Stimulated activated CD8-positive, alpha-beta memory T cell treated with anti-CD3 and anti-CD28 coated beads, Interleukin-15, amount 100 ng/mL, for 48 hours (primary cell): ENCODE measurements around the gene SSX3.
"Not testable (repeated sequence)": the region's sequence is repeated elsewhere in the genome, so short reads cannot be mapped to it uniquely, and the experiment has no call there.

Source experiments
- DNase-seq, 2 donors: peaks; one replicate each; pipeline ENCODE4 v3.0.0-alpha.2; 2020; ENCODE audit warnings: low read depth in 2 of 2

SSX3 gene, protein sequence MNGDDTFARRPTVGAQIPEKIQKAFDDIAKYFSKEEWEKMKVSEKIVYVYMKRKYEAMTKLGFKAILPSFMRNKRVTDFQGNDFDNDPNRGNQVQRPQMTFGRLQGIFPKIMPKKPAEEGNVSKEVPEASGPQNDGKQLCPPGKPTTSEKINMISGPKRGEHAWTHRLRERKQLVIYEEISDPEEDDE

DNA sequence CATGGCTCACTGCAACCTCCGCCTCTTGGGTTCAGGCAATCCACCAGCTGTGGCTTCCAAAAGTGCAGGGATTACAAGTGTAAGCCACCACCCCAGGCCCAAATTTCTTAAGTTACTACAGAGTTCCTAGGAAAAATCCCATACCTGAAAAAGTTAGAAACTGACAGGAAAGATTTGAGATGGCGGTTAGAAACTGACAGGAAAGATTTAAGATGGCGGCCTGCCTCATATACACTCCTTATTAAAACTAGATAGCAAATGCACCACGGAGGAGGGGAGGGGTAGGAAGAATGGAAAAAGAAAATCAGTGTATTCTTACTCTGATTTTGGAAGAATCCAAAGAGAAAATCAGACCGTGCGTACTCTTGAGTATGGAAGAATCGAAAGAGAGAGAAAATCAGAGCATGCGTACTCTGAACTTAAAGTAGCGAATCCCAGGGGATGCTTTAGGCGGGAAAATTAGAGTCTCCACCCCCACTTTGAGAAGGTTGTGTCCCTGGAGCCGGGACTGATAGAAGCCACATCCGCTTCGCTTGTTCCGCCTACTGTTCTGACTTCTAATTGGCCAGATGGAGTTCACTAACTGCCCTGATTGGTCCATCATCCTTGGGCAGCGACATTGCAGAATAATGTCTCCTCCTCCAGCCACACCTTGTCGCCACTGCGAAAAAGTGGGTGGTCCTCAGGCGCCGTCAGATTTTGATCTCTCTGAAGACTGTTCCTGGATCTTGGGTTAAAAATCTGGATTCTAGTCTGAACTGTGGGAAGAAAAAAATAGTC is at the start of gene SSX3:
SSX3 (minus strand) TSS at position 389 of the 780 bp plus-strand sequence. CDS start 1,454 bp downstream, outside the sequence.
- DNase-seq = not testable (repeated sequence)

DNA sequence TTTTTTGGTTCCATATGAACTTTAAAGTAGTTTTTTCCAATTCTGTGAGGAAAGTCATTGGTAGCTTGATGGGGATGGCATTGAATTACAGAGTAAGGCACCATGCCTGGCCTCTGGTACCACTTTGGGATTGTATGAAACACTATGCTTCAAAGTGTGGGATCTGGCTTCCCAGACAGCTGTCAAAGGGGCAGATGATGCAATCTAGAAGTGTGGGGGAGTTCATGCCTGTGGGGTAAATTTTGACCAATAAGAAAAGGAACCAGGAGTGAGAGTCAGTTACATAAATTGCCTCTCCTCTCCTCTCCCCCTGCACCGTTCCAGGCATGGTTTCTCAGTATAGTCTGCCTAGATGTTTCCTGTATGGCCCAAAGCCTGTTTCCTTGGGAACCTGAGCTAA is 41.3 kb upstream of the SSX3 start:
- not testable (repeated sequence) for DNase-seq

DNA sequence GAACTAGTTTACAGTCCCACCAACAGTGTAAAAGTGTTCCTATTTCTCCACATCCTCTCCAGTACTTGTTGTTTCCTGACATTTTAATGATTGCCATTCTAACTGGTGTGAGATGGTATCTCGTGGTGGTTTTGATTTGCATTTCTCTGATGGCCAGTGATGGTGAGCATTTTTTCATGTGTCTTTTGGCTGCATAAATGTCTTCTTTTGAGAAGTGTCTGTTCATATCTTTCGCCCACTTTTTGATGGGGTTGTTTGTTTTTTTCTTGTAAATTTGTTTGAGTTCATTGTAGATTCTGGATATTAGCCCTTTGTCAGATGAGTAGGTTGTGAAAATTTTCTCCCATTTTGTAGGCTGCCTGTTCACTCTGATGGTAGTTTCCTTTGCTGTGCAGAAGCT is 40.4 kb upstream of the SSX3 start:
- DNase-seq = not testable (repeated sequence)

DNA sequence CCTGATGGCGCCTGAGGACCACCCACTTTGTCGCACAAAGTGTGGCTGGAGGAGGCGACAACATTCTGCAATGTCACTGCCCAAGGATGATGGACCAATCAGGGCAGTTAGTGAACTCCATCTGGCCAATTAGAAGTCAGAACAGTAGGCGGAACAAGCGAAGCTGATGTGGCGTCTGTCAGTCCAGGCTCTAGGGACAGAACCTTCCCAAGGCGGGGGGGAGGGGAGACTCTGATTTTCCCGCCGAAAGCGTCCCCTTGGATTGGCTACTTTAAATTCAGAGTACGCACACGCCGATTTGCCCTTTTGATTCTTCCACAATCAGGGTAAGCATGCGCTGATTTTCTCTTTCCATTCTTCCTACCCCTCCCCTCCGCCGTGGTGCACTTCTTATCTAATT is 26.7 kb upstream of the SSX3 start, which contains the start of gene SSX4:
SSX4 (plus strand) TSS at position 301 of the 400 bp plus-strand sequence. CDS start 515 bp downstream, outside the sequence.
- DNase-seq = not testable (repeated sequence)

DNA sequence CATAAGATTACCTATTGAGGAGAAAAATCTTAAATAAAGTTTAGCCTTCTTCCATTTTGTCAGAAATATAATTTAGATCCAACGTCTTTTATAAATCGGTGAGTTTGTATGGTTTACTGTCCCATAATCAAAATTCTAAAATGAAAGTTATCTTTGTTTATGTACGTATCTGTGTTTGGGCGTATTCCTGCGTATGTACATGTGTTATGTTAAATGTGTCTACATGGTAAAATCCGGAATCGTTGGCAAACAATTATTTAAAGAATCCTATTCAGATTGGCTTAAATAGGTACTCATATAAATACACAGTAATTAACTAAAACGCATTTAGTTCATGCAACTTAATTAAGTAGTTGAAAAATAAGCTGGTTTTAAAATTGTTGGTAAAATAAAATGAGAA is 13.9 kb upstream of the SSX3 start:
- DNase-seq = not testable (repeated sequence)

DNA sequence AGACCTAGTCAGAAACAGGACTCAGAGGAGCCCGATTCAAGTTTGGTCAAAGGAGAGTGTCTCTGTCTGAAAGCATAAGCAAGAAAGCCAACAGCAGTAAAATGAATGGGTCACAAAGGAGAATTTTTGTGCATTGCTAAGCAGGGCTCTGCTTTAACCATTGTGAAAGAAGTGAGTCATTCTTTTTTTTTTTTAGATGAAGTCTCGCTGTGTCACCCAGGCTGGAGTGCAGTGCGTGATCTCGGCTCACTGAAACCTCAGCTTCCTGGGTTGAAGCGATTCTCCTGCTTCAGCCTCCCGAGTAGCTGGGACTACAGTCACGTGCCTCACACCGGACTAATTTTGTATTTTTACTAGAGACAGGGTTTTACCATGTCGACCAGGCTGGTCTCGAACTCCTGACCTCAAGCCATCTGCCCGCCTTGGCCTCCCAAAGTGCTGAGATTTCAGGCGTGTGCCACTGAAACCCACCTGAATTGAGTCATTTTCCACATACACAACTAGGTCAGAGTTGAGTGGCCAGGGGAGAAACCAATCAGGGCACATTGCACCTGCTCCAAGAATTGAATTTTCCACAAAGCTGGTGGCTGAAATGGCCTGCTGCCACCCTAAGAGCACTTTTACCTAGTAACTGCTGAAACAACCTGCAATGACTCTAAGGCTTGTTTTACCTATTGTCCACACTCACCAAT is 11.4 kb upstream of the SSX3 start:
- DNase-seq = not testable (repeated sequence)

DNA sequence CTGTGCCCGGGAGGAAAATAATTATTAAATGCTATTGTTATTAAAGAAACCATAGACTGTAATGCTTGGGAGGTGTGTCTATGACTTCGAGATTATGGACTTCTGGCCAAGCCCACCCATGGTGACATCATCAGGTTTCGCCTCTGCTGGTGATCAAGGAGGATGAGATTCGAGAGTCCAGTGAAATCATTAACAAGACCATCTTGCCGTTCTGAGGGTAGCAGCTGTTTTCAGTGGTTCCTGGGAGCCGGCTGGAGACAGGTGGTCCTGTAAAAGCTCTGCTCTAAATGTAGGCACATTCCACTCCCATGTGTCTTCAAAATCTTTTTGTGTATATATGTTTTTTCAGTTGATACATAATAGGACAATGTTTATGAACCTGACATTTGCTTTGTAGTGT is 2.8 kb upstream of the SSX3 start:
- DNase-seq = not testable (repeated sequence)

DNA sequence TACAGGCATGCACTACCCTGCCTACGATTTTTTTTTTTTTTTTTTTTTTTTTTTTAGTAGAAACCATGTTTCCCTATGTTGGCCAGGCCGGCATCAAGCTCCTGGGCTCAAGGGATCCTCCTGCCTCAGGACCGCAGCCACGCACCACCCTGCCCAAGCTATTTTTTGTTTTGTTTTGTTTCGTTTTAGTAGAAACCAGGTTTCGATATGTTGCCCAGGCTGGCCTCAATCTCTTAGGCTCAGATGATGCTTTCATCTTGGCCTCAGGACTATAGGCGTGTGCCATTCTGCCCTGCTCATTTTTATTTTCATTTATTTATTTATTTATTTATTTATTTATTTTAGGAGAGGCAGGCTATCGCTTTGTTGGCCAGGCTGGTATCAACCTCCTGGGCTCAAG is 1.2 kb upstream of the SSX3 start:
- DNase-seq = no peak

DNA sequence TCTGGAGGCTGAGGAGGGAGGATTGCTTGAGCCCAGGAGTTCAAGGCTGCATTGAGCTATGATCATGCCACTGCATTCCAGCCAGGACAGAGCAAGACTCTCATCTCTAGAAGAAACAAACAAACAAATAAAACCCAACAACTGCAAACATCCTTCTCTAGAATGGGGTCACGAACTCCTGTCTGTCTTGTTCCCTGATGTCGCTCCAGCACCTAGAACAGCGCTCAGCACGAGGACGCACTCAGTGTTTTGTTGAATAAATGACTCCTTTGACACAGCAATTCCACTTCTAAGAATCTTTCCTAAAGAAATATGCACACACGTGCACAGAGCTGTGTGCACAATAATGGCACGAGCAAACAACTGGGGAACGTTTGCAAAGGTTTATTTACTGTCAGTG is 10.4 kb downstream of the SSX3 start:
- not testable (repeated sequence) for DNase-seq

DNA sequence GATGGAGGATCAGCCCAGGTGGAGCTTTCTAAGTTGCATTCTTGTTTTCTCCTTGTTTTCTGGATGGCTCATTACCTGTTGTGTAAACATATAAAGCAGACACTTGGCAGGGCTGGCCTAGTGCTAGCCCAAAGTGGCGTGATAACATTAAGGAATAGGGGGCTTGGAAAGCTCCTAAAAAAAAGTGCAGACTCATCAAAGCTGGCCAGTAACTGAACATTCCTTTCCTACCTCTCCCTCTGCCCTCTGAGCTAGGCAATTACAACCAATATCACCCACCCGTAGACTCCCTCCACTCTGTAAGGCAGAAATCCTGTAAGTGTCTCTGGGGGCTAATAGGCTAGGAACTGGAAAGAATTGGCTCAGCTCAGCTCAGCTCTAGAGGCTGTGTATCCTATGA is 42.5 kb downstream of the SSX3 start:
- DNase-seq = not testable (repeated sequence)

DNA sequence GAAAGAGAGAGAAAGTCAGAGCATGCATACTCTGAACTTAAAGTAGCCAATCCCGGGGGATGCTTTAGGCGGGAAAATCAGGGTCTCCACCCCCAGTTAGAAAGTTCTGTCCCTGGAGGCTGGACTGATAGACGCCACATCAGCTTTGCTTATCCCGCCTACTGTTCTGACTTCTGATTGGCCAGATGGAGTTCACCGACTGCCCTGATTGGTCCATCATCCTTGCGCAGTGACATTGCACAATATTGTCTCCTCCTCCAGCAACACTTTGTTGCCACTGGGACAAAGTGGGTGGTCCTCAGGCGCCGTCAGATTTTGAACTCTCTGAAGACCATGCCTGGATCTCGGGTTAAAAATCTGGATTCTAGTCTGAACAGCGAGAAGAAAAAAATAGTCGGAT is 50.3 kb downstream of the SSX3 start:
- DNase-seq = no peak
